GM18519 (cell line): ENCODE measurements around the gene PM20D1.
"Not testable (repeated sequence)": the region's sequence is repeated elsewhere in the genome, so short reads cannot be mapped to it uniquely, and the experiment has no call there.

Source experiments
- ATAC-seq: cut with Tn5 transposase; IDR thresholded peaks from one replicate; pipeline ENCODE4 v1.9.1; 2021; ENCODE audit warnings: mild to moderate bottlenecking, moderate library complexity; ENCODE audit not compliant: unreplicated experiment, low FRiP score

The PM20D1 gene

GRCh38 chr1:205849619-205850355 lies at the start of gene PM20D1:
PM20D1 (minus strand) TSS chr1:205850132; CDS start chr1:205850072, 60 bp downstream.
- peak; percentile 62 for ATAC-seq

DNA sequence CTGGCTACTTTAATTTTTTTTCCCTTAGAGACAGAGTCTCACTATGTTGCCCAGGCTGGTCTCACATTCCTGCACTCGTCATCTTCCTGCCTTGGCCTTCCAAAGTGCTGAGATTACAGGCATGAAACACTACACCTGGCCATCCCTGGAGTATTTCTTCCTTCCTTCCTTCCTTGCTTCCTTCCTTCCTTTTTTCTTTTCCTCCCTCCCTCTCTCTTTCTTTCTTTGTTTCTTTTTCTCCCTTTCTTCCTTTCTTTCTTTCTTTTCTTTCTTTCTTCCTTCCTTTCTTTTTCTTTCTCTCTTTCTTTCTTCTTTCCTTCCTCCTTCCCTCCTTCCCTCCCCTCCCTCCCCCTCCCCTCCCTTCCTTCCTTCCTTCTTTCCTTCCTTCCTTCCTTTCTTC lies 46.4 kb upstream of the PM20D1 start:
- ATAC-seq, result no peak

GRCh38 chr1:205894119-205894518 lies 44.2 kb upstream of the PM20D1 start:
- ATAC-seq, result not testable (repeated sequence)

- not testable (repeated sequence) for ATAC-seq
Measured at GRCh38 chr1:205892175-205892574, 42.2 kb upstream of the PM20D1 start.

DNA sequence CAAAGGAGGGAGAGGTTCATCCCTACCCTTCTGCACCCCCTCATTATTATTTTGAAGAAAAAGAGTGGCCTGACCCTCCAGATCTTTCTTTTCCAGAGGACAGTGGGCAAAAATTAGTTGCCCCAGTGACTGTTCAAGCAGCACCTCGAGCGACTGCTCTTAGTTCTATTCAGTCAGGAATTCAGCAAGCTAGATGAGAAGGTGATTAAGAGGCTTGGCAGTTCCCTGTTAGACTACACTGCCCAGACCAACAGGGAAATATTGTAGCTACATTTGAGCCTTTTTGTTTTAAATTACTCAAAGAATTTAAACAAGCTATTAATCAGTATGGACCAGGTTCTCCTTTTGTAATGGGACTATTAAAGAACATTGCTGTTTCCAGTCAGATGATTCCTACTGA lies 41.5 kb upstream of the PM20D1 start:
- ATAC-seq, result not testable (repeated sequence)

GRCh38 chr1:205890631-205891030 lies 40.7 kb upstream of the PM20D1 start:
- not testable (repeated sequence) for ATAC-seq

- ATAC-seq, result not testable (repeated sequence)
Measured at GRCh38 chr1:205889706-205890105, 39.8 kb upstream of the PM20D1 start.

DNA sequence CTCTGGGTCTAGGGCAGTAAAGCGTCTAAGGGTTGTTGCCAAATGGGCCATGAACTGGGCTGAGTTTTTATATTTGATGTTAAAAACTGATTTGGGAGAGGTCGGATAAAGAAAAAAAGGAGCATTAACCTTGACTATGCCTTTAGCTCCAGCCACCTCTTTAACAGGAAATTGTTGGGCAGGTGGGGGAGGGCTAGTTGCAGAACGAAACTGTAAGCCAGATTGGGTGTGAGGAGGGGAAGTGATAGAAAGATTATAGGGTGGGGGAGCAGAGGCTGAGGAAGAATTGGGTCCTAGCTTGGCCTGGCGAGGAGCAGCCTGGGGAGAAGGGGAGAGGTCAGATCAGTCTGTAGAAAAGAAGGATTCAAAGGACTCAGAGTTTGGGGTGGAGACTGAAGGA lies 39.1 kb upstream of the PM20D1 start:
- ATAC-seq, result not testable (repeated sequence)

DNA sequence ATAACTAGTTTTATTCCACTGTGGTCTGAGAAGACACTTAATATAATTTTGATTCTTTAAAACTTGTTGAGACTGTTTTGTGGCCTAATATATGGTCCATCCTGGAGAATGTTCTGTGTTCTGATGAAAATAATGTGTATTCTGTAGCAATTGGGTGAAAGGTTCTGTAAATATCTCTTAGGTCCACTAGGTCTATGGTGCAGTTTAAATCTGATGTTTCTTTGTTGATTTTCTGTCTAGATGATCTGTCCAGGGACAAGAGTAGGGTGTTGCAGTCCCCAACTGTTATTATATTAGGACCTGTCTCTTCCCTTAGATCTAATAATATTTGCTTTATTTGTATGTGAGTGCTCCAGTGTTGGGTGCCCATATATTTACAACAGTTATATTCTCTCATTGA lies 33.9 kb upstream of the PM20D1 start:
- no peak for ATAC-seq

- ATAC-seq, result no peak
Measured at GRCh38 chr1:205880923-205881322, 31.0 kb upstream of the PM20D1 start.

GRCh38 chr1:205879974-205880373 lies 30.0 kb upstream of the PM20D1 start:
- no peak for ATAC-seq

DNA sequence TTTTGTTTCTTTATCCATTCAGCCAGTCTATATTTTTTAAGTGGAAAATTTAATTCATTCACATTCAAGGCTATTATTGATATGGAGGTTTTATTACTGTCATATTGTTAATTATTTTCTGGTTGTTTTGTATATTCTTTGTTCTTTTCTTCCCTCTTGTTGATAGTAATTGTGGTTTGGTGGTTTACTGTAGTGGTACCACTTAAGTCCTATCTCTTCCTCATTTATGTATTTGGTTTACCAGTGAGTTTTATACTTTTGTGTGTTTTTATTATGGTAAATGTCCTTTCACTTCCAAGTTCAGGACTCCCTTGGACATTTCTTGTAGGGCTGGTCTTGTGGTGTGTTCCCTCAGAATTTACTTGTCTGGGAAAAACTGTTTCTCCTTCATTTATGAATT lies 28.1 kb upstream of the PM20D1 start:
- ATAC-seq, result no peak

- ATAC-seq, result not testable (repeated sequence)
Measured at GRCh38 chr1:205873148-205873547, 23.2 kb upstream of the PM20D1 start.

DNA sequence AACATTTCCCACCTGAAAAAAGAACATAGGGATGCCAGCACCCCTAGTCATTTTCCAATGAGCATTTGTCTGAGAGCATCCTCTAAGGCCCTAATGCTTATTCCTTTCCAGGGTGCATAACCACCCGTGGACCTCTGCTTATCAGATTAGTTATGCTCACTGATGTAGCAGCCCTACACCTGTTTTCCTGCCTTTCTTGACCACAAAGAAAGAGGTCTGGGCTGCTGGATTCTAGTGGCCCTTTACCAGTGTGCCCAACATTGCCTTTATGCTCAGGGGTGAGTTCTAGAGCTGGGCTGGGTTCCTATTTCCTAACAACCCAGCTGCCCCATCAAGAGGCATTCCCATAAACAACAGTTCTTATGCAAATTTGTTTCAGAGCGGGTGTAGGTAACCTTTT lies 20.3 kb upstream of the PM20D1 start:
- no peak for ATAC-seq

DNA sequence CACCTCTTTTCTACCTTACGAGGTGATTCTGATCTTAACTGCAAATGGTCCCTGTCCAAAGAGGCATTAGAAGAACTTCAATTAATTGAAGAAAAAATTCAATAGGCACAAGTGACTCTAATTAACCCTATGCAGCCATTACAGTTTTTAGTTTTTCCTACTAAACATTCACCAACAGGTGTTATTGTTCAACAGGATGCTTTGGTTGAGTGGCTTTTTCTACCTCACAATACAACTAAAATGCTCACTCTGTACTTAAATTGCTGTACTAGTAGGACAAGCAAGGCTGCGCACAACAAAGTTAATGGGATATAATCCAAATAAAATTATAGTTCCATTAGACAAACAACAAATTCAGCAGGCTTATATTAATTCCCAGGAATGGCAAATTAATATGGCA lies 11.6 kb upstream of the PM20D1 start:
- no peak for ATAC-seq

DNA sequence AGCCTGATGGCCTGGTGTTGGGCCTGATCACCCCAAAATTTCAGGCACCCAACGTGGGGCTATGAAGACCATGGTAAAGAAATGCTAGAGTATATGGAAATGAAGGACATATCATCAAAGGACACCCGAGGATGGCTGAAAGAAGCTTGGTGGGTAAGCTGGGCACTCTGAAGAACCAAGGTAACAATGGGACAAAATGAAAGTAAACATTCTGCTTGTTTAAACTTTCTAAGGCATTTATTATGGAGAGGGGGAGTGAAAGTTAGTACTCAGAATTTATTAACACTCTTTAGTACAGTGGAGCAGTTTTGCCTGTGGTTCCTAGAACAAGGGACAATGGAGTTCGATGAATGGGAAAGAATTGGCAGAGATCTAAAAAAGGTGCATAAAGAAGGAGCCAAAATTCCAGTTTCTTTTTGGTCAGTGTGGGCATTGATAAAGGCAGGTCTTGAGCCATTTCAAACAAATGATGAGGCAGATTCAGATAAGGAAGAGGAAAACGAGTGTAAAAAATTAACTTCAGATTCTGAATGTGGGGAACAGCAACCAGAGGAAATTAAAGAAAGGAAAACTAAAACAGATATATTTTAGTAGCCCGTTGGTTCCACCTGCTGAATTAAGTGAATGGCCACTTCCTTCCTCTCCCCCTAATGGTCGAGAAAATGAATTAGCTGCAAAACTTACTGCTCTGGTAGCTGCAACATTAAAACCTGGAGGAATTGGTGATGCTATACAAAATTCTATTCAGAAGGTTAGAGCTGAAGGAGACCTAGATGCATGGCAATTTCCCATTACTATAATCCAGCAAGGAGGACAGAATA lies 8.4 kb upstream of the PM20D1 start:
- no peak for ATAC-seq

GRCh38 chr1:205857501-205857900 lies 7.6 kb upstream of the PM20D1 start:
- ATAC-seq, result not testable (repeated sequence)

DNA sequence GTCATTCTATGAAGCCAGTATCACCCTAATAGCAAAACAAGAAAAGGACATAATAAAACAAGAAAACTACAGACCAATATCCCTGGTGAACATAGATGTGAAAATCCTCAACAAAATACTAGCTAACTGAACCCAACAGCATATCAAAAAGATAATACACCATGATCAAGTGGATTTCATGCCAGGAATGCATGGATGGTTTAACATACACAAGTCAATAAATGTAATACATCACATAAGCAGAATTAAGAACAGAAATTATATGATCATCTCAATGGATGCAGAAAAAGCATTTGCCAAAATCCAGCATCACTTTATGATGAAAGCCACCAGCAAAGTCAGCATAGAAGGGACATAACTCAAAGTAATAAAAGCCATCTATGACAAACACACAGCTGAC lies 6.5 kb upstream of the PM20D1 start:
- no peak for ATAC-seq

- ATAC-seq, result no peak
Measured at GRCh38 chr1:205852969-205853368, 3.0 kb upstream of the PM20D1 start.

DNA sequence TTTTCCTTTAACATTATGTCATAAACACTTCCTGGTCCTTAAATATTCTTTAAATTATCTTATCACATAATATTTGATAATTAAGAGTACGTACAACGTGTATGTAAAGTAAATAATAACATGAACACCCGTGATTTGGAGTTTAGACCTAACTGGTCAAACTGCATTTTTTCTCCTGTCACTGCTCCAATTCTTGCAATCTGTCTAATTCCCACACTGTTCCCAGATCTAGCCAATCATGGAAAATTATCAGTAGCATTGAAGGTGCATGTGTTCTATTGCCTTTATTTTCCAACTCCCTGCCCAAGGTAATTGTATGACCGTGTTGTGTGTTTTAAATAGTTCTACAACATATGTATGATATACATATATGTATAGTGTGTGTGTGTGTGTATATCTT lies 2.1 kb upstream of the PM20D1 start:
- no peak for ATAC-seq

GRCh38 chr1:205843036-205843859 lies 6.7 kb downstream of the PM20D1 start:
- no peak for ATAC-seq
